OCI-LY1 (cell line): Measurements from ENCODE around the gene ACSL1.

Source experiments
- H2AFZ ChIP-seq: fragments of 200-600 bp; sonication (generic), shearing (Covaris generic); 2 replicates; pipeline ENCODE4 v1.6.0; 2014; ENCODE audit warnings: antibody characterized with exemption, mild to moderate bottlenecking, low read length
- H3F3A ChIP-seq: fragments of 200-600 bp; sonication (generic), shearing (Covaris generic); 2 replicates; pipeline ENCODE4 v1.6.0; 2014; ENCODE audit warnings: mild to moderate bottlenecking, antibody characterized with exemption, low read length, moderate library complexity; ENCODE audit not compliant: insufficient read depth
- H3K27ac ChIP-seq: fragments of 200-600 bp; sonication (generic); 2 replicates; pipeline ENCODE4 v1.5.1; 2014; ENCODE audit warnings: low read length, mixed run types, mild to moderate bottlenecking, low read depth; ENCODE audit not compliant: poor library complexity, severe bottlenecking
- H3K27me3 ChIP-seq: fragments of 200-600 bp; sonication (generic); 2 replicates; pipeline ENCODE4 v1.6.0; 2014; ENCODE audit warnings: antibody characterized with exemption, mild to moderate bottlenecking, low read length, moderate library complexity; ENCODE audit not compliant: insufficient read depth
- H3K36me3 ChIP-seq: fragments of 200-600 bp; sonication (generic); 2 replicates; pipeline ENCODE4 v1.6.1; 2014; ENCODE audit warnings: mild to moderate bottlenecking, antibody characterized with exemption, low read length, moderate library complexity, mixed read lengths; ENCODE audit not compliant: insufficient read depth
- H3K4me1 ChIP-seq: fragments of 200-600 bp; sonication (generic); 2 replicates; pipeline ENCODE4 v1.5.1; 2014; ENCODE audit warnings: mild to moderate bottlenecking, low read length, moderate library complexity; ENCODE audit not compliant: insufficient read depth, severe bottlenecking
- H3K4me2 ChIP-seq: fragments of 200-600 bp; sonication (generic), shearing (Covaris generic); 2 replicates; pipeline ENCODE4 v1.6.1; 2014; ENCODE audit warnings: low read length
- H3K4me3 ChIP-seq: fragments of 200-600 bp; sonication (generic); 2 replicates; pipeline ENCODE4 v1.5.1; 2014; ENCODE audit warnings: low read length, low read depth, mild to moderate bottlenecking, mixed read lengths; ENCODE audit not compliant: poor library complexity, severe bottlenecking
- H3K79me2 ChIP-seq: fragments of 200-600 bp; shearing (Covaris generic); 2 replicates; pipeline ENCODE4 v1.6.1; 2016; ENCODE audit warnings: mixed run types, low read length, mixed read lengths; ENCODE audit not compliant: insufficient read depth
- H3K9ac ChIP-seq: fragments of 200-600 bp; sonication (generic), shearing (Covaris generic); 2 replicates; pipeline ENCODE4 v1.6.1; 2014; ENCODE audit warnings: mild to moderate bottlenecking, low read length, mixed read lengths
- H3K9me2 ChIP-seq: fragments of 200-600 bp; sonication (generic), shearing (Covaris generic); 2 replicates; pipeline ENCODE4 v1.6.1; 2014; ENCODE audit warnings: low read depth, mild to moderate bottlenecking, low read length, mixed read lengths
- H3K9me3 ChIP-seq: fragments of 200-600 bp; shearing (Covaris generic); 2 replicates; pipeline ENCODE4 v1.6.1; 2014; ENCODE audit warnings: low read length, mixed read lengths
- H4K20me1 ChIP-seq: fragments of 200-600 bp; sonication (generic), shearing (Covaris generic); 2 replicates; pipeline ENCODE4 v1.6.0; 2016; ENCODE audit warnings: mild to moderate bottlenecking, low read length; ENCODE audit not compliant: insufficient read depth
- CTCF ChIP-seq: fragments of 200-600 bp; sonication (generic), shearing (Covaris generic); IDR thresholded peaks from 2 replicates; pipeline ENCODE4 v1.5.1; 2017; ENCODE audit warnings: mild to moderate bottlenecking, antibody characterized with exemption, low read length, moderate library complexity, mixed read lengths
- EZH2 ChIP-seq: fragments of 200-600 bp; sonication (generic), shearing (Covaris generic); IDR thresholded peaks from 2 replicates; pipeline ENCODE4 v1.8.0; 2017; ENCODE audit warnings: borderline replicate concordance, mixed run types, mild to moderate bottlenecking, antibody characterized with exemption, low read length, moderate library complexity, mixed read lengths

Gene ACSL1

DNA sequence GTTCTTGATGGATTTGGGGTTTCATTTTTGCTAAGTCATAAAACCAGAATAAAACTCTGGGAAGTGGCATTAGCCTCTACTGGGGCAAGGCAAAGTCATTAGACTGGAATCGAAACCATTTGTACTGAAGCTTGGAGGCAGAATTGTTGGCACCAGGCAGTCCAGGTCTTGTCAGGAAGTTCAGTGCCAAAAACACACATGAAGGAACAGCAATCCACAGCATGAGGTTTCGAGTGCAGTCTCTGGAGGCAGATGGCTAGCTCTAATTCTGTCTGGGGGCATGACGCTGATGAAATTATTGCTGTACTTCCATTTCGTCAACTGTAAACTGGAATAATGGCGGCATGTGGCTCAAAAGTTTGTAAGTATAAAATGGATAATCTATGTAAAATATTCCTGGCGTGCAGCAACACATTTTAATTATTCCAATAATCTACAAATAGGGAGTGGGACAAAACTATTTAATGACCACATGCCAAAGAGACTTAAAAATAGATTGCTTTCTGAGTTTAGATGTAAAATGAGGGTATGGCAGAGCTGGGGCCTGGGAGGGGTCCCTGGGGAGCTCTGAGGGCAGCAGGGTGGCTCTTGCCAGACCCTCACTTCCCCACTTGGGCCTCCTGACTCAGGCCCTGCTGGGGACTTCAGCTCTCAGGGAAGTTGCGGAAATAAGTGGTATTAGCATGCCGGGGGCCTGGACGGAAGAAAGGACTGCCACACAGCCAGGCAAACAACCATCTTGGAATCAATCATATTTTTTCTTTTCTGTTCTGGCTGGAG, 73.1 kb downstream of the ACSL1 start:
- Histone ChIP-seq H3K9ac (no peak overlapping the region), H3K27ac (no peak overlapping the region), H3K4me3 (no peak overlapping the region), H3K9me2 (no peaks in the 10 kb centered on the region), H3K4me2 (no peak overlapping the region), H4K20me1 (no peaks in the 10 kb centered on the region), H3K27me3 (no peaks in the 10 kb centered on the region), H3K9me3 (no peaks in the 10 kb centered on the region), H3K4me1 (no peaks in the 10 kb centered on the region), H3F3A (no peaks in the 10 kb centered on the region), H3K36me3 (no peaks in the 10 kb centered on the region), H3K79me2 (no peaks in the 10 kb centered on the region), H2AFZ (no peak overlapping the region)
- no peak for TF ChIP-seq CTCF
- TF ChIP-seq EZH2: no peak

GRCh38 chr4:184751585-184751956, 74.2 kb downstream of the ACSL1 start:
- Histone ChIP-seq H4K20me1 (no peaks in the 10 kb centered on the region), H3K27me3 (no peaks in the 10 kb centered on the region), H3K36me3 (no peaks in the 10 kb centered on the region), H3K4me3 (no peak overlapping the region), H3K79me2 (no peaks in the 10 kb centered on the region), H3K9me3 (no peaks in the 10 kb centered on the region), H3K27ac (no peak overlapping the region), H3K9ac (no peak overlapping the region), H3K4me2 (no peak overlapping the region), H3K9me2 (no peaks in the 10 kb centered on the region), H3F3A (no peaks in the 10 kb centered on the region), H2AFZ (no peak overlapping the region), H3K4me1 (peaks cover 3% of the 10 kb centered on the region)
- TF ChIP-seq EZH2 (no peak), CTCF (no peak)

- no peaks in the 10 kb centered on the region for H3K79me2 ChIP-seq
Measured at GRCh38 chr4:184750926-184751584, 74.7 kb downstream of the ACSL1 start.

More at GRCh38 chr4:184750926-184751584, 74.7 kb downstream of the ACSL1 start:
- Histone ChIP-seq H3K9ac (no peak overlapping the region), H3K27me3 (no peaks in the 10 kb centered on the region), H4K20me1 (no peaks in the 10 kb centered on the region), H3K4me3 (no peak overlapping the region), H3K9me2 (no peaks in the 10 kb centered on the region), H3F3A (no peaks in the 10 kb centered on the region), H3K27ac (no peak overlapping the region), H3K9me3 (no peaks in the 10 kb centered on the region), H3K4me2 (no peak overlapping the region), H3K36me3 (no peaks in the 10 kb centered on the region), H3K4me1 (peaks cover 8% of the 10 kb centered on the region), H2AFZ (no peak overlapping the region)
- no peak for TF ChIP-seq CTCF
- no peak for TF ChIP-seq EZH2
